Measurements from ENCODE around the gene SLFN12.
"Not testable (repeated sequence)": the region's sequence is repeated elsewhere in the genome, so short reads cannot be mapped to it uniquely, and the experiment has no call there.

SLFN12 gene

DNA sequence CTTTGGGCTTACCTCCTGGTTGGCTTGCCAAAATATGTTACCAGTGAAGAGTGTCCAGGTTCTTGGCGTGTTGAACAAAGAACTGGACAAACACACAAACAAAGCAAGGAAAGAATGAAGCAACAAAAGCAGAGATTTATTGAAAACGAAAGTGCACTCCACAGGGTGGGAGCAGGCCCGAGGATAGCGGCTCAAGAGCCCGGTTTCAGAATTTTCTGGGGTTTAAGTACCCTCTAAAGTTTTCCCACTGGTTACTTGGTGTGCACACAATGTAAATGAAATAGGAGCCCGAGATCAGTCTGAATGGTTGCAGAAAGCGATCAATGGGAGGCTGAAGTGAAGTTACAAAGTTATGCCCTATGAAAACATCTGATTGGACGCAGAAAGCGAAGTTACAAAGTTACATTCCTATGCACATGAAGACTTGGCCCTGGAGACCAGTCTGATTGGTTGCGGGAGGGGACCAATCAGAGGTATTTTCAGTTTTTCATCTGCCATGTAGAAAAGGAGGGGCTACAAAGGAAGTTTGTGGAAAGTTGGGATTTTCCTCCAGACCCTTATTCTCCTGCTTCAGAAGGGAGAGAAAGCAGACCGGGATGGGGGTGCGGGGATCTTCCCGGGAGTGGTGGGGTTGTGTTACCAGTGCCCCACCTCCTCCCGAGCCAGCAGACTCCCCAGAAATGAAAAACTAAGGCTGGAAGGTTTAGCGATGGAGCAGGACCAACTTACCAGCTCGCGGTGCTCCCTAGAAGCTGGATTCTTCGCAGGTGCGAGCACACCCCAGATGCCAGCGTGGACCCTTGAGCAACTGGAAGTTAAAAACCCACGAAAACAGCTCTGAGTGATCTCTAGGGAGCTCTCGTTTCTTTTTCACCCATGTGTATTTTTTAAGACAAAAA, at the start of gene SLFN12:
SLFN12 (minus strand) TSS at position 325 of the 899 bp plus-strand sequence. CDS start 9,472 bp downstream, outside the sequence.
- no peak for DNase-seq

- no peak for DNase-seq
Observed at GRCh38 chr17:35479271-35479670, 47.0 kb upstream of the SLFN12 start.

DNA sequence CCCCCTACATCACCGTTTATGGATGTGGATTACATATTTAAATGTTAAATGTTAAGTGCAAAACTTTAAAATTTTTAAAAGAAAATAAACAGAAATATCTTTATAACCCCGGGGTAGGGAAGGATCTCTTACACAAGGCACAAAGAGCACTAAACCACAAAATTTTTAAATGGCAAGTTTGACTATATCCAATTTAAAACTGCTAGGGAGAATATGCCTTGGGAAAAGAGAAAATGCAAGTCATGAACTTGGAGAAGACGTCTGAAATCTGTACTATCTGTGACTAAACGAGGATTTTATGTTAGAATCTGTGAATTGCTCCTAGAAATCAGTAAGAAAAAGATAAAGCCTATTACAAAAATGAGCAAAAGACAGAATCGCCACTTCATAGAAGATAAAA, 44.9 kb upstream of the SLFN12 start:
- no peak for DNase-seq

DNA sequence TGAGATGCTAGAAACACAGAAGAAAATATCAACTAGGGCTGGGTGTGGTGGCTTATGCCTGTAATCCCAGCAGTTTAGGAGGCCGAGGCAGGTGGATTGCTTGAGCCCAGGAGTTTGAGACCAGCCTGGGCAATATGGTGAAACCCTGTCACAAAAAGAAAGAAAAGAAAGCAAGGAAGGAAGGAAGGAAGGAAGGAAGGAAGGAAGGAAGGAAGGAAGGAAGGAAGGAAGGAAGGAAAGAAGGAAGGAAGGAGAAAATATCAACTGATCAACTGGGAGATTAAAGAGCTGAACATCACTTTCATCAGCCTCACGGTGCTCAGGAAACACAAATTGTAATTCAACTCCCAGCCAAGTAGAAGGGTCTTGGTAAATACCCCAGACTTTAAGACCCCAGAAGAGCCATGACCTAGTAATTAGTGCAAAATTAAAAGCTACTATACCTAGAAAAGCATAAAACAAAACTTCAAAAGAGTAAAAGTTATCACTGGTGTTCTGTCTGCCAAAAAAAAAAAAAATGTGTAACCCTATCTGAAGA, 44.1 kb upstream of the SLFN12 start:
- no peak for DNase-seq

DNA sequence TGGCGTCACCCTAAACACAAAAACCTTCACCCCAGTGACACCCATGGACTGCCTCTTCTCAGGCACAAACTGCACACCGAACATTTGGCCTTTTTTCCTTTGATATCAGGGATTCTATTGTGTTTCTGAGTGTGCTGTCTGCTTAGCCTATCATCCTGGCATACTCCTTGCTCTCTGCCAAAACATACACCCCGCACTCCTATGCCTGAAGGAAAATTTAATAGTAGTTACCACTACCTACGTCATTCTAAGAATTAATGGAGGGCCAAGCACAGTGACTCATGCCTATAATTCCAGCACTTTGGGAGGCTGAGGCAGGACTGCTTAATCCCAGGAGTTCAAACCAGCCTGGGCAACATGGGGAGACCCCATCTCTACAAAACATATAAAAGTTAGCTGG, 36.2 kb upstream of the SLFN12 start:
- DNase-seq = no peak

DNA sequence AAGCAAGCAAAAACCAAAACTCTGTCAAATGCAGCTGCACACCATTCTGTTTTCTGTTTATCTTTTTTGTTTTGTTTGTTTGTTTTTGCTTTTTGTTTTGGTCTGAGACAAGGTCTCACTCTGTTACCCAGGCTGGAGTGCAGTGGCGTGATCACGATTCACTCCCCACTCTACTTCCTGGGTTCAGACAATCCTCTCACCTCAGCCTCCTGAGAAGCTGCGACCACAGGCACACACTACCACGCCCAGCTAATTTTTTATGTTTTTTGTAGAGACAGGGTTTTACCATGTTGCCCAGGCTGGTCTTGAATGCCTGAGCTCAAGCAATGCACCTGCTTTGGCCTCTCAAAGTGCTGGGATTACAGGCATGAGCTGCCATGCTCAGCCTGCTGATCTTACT, 35.5 kb upstream of the SLFN12 start:
- DNase-seq = no peak

- no peak for DNase-seq
Observed at GRCh38 chr17:35460354-35460851, 28.1 kb upstream of the SLFN12 start.

GRCh38 chr17:35454035-35454434, 21.7 kb upstream of the SLFN12 start:
- not testable (repeated sequence) for DNase-seq

- DNase-seq = no peak
Observed at GRCh38 chr17:35453171-35453570, 20.9 kb upstream of the SLFN12 start.

GRCh38 chr17:35449371-35449931, 17.2 kb upstream of the SLFN12 start:
- no peak for DNase-seq

DNA sequence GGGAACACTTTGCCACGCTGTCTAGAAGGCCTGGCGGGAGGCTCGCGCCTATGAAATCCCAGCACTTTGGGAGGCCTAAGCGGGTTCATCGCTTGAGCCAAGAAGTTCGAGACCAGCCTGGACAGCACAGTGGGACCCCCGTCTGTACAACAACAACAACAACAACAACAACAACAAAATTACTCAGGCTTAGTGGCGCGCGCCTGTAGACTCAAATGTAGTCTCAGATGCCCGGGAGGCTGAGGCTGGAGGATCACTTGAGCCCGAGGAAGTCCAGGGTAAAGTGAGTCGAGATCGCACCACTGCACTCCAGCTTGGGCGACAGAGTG, 16.6 kb upstream of the SLFN12 start:
- no peak for DNase-seq

GRCh38 chr17:35448214-35448898, 16.1 kb upstream of the SLFN12 start, which contains the start of gene SLFN13:
Gene SLFN13 (minus strand): TSS chr17:35448766. CDS start chr17:35445680, 3,086 bp downstream.
- DNase-seq = peak; percentile 39

- no peak for DNase-seq
Observed at GRCh38 chr17:35447499-35447898, 15.2 kb upstream of the SLFN12 start.

DNA sequence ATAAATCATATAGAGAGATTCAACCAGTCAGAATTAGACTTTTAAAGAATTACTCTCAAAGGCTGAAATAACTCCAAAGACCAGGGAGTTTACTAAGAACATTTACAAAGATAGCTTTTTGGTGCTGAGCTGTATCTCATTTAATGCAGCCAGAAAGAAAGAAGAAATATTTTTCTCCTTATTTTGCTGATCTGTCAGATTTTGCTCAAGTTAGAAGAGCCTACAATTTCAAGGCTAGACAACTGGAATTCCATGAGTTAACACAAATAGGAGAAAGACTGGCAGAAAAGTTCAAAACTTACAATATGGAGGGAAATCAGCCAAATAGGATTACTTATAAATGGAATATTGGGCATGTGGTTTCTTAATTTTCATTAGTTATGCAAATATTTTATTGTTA, 6.1 kb upstream of the SLFN12 start:
- no peak for DNase-seq

DNA sequence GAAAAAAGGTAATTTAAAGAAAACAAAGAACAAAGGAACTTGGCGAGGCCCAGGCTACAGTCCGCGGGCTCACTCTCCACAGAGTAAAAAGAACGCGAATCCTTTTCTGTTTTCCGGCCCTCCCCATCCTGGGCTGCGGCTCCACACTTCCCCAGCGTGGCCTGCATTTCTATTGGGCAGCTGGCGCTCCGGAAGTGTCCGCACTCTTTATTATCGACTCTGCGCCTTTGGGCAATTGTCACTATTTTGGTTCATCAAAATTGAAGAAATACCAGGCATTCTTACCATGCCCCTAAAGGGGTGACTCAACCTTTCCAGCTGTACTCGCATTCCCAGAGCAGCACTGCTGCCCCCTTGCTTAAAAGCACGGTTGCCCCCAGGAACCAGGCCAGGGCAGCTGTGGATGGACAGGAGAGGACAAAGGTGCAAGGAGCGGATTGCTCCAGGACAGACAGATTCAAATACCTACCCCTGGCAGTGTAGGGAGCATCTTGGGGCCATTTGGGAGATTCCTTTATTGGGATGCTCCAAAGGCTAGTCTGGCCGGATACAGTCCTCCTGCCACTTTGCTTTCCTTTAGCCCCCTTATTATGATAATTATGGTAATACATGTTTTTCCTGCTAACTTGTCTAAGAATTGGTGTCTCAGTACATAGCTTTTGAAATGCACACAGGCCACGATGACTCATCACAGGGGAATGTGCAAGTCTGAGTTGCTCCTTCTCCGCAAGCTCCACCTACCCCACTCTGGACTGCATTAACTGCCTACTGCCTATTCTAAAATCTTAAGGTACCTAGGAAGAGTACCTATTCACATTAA, 985 bp upstream of the SLFN12 start:
- no peak for DNase-seq

DNA sequence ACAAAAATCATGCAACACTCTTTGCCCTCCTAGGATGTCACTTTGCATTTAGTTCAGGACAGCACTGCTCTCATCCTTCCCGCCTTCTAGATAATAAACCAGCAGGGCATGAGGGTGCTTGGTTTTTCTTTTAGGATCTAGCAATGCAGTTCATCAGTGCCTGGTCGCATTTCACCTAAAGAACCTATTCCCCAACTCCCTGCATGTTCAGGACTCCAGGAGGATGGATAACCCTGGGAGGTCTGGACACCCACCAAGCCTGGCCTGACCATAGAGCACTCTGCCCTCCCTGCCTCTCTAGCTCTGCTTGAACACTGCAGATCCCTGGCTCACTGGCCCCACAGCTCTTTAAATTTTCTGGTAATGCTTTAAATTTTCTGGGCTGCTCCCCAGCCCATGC, 2.6 kb downstream of the SLFN12 start:
- DNase-seq = no peak

- DNase-seq = no peak
Observed at GRCh38 chr17:35428229-35428628, 4.1 kb downstream of the SLFN12 start.

- DNase-seq = no peak
Observed at GRCh38 chr17:35423761-35424160, 8.5 kb downstream of the SLFN12 start.

DNA sequence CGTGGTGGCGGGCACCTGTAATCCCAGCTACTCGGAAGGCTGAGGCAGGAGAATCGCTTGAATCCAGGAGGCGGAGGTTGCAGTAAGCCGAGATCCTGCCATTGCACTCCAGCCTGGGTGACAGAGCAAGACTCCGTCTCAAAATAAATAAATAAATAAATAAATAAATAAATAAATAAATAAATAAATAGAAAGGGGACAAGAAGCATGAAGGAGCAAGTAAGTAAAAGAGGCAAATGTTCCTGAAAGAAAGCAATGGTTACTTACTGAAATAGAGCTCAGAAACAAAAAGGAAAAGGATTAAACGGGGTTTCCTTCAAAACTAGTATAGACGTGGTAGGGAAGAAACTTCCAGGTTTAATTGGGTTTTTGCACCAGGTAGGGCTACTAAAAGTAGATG, 11.2 kb downstream of the SLFN12 start:
- not testable (repeated sequence) for DNase-seq

DNA sequence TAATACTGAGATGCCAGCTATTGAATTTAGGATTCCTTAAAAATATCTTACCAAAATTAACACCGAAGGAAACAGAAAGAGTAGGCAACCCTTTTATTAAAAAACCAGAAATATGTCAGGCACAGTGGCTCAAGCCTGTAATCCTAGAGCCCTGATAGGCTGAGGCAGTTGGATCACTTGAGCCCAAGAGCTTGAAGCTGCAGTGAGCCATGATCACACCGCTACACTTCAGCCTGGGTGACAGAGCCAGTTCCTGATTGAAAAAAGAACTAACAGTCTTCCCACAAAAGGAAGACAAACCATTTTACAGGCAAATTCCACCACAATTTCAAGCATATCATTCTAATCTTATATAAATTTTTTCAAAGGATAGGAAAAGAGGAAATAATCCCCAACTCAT, 15.6 kb downstream of the SLFN12 start:
- DNase-seq = no peak

DNA sequence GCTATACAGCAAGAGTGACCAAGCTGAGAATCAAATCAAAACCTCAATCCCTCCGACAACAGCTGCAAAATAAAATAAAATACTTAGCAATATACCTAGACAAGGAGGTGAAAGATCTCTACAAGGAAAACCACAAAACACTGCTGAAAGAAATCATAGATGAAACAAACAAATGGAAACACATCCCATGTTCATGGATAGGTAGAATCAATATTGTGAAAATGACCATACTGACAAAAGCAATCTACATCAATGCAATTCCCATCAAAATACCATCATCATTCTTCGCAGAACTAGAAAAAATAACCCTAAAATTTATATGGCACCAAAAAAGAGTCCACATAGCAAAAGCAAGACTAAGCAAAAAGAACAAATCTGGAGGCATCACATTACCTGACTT, 17.6 kb downstream of the SLFN12 start:
- DNase-seq = not testable (repeated sequence)

DNA sequence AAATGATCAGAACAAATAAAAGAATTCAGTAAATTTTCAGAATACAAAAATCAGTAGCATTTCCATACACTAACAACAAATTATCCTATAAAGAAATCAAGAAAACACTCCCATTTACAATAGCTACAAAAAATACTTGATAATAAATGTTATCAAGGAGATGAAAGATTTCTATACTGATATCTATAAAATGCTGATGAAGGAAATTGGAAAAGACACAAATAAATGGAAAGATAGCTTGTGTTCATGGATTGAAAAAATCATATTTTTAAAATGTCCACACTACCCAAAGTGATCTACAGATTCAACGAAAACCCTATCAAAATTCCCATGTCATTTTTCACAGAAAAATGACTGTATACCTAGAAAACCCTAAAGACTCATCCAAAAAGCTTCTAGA, 18.1 kb downstream of the SLFN12 start:
- no peak for DNase-seq

- DNase-seq = no peak
Observed at GRCh38 chr17:35407531-35407930, 24.8 kb downstream of the SLFN12 start.
